Measurements from ENCODE around the gene URI1. TPM values are rescaled to one million over a fixed set of nuclear protein-coding genes. Genes with fewer than 3 reads are reported as not detected.
"Not testable (repeated sequence)": the region's sequence is repeated elsewhere in the genome, so short reads cannot be mapped to it uniquely, and the experiment has no call there.

Gene URI1
- total and polyA plus RNA-seq, 7 donors: 20.8 to 69.2 (median 54.6) TPM

- peaks cover 0 to 45% (median 35%) of the 10 kb centered on the region in 4 donors for H3K4me1 ChIP-seq
- no peaks in the 10 kb centered on the region for H3K9me3 ChIP-seq
- TF ChIP-seq, protein P1, sequence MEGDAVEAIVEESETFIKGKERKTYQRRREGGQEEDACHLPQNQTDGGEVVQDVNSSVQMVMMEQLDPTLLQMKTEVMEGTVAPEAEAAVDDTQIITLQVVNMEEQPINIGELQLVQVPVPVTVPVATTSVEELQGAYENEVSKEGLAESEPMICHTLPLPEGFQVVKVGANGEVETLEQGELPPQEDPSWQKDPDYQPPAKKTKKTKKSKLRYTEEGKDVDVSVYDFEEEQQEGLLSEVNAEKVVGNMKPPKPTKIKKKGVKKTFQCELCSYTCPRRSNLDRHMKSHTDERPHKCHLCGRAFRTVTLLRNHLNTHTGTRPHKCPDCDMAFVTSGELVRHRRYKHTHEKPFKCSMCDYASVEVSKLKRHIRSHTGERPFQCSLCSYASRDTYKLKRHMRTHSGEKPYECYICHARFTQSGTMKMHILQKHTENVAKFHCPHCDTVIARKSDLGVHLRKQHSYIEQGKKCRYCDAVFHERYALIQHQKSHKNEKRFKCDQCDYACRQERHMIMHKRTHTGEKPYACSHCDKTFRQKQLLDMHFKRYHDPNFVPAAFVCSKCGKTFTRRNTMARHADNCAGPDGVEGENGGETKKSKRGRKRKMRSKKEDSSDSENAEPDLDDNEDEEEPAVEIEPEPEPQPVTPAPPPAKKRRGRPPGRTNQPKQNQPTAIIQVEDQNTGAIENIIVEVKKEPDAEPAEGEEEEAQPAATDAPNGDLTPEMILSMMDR (IDR thresholded peaks at IDR 0.05): no peak
- no peak overlapping the region for H3K4me3 ChIP-seq
- no peaks in the 10 kb centered on the region for H3K27me3 ChIP-seq
- H3K27ac ChIP-seq: no peak overlapping the region
- WGBS, 2 donors: 87 to 91% methylated on average over 2 of the region's 2 CpGs
- intact Hi-C loops (cut with DNase I): no loop called here
- no peaks in the 10 kb centered on the region for H3K36me3 ChIP-seq
- DNase-seq: no peak
Observed at GRCh38 chr19:29946645-29947044, 4.6 kb downstream of the URI1 start.

GRCh38 chr19:29947871-29948270 is 5.8 kb downstream of the URI1 start:
- intact Hi-C loops (cut with DNase I): no loop called here
- Histone ChIP-seq H3K4me1 (peaks cover 0 to 47% (median 32%) of the 10 kb centered on the region in 4 donors), H3K9me3 (no peaks in the 10 kb centered on the region), H3K36me3 (no peaks in the 10 kb centered on the region), H3K27ac (no peak overlapping the region), H3K27me3 (no peaks in the 10 kb centered on the region), H3K4me3 (no peak overlapping the region)
- no peak for DNase-seq
- 91% methylated on average over 2 of the region's 2 CpGs for WGBS, 2 donors
- TF ChIP-seq, protein P1 (IDR thresholded peaks at IDR 0.05): no peak
- TF ChIP-seq POLR2AphosphoS5 (IDR thresholded peaks at IDR 0.05) (no peak), EP300 (IDR thresholded peaks at IDR 0.05) (no peak), POLR2A (IDR thresholded peaks at IDR 0.05) (no peak)

GRCh38 chr19:29948759-29949470 is 6.9 kb downstream of the URI1 start:
- DNase-seq; H3K4me3 ChIP-seq; H3K27ac ChIP-seq; intact Hi-C loops (cut with DNase I); H3K27me3 ChIP-seq; H3K36me3 ChIP-seq; H3K9me3 ChIP-seq: not testable (repeated sequence)
- WGBS, 2 donors: 94 to 95% methylated on average over 57 of the region's 57 CpGs
- peaks cover 0 to 37% (median 22%) of the 10 kb centered on the region in 4 donors for H3K4me1 ChIP-seq

DNA sequence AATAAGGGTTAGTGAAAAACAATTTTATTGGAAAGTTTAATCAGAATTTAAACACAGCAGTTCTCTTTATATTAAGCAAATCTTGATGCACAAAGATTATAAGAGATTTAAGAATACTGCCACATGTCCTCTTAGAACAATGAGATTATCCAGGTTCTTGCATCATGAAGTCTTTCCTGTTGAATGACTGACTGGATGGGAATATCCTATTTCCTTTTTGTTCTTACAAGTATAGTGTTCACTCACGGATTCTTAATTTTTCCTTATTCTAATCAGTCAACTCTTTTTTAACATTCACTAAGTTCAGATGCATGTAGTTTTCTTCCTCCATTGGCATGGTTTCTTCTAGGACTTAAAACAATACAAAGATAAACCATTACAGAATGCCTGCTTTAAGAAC is 10.1 kb downstream of the URI1 start:
- no peak overlapping the region for H3K27ac ChIP-seq
- WGBS, 2 donors: 88 to 94% methylated on average over 1 of the region's 1 CpG
- peaks cover 0 to 9% (median 1%) of the 10 kb centered on the region in 4 donors for H3K4me1 ChIP-seq
- no peak for DNase-seq
- H3K4me3 ChIP-seq: no peak overlapping the region
- intact Hi-C loops (cut with DNase I): no loop called here
- no peaks in the 10 kb centered on the region for H3K36me3 ChIP-seq
- H3K9me3 ChIP-seq: peaks cover 0 to 3% (median 0%) of the 10 kb centered on the region in 4 donors
- no peaks in the 10 kb centered on the region for H3K27me3 ChIP-seq
- TF ChIP-seq POLR2A (IDR thresholded peaks at IDR 0.05): no peak
- TF ChIP-seq EP300 (IDR thresholded peaks at IDR 0.05): no peak
- no peak for TF ChIP-seq POLR2AphosphoS5 (IDR thresholded peaks at IDR 0.05)
- TF ChIP-seq, protein P1 (IDR thresholded peaks at IDR 0.05): no peak

GRCh38 chr19:29952646-29953045 is 10.6 kb downstream of the URI1 start:
- intact Hi-C loops (cut with DNase I): no loop called here
- H3K36me3 ChIP-seq: no peaks in the 10 kb centered on the region
- TF ChIP-seq POLR2A (IDR thresholded peaks at IDR 0.05): no peak
- TF ChIP-seq, protein P1 (IDR thresholded peaks at IDR 0.05): no peak
- no peak for TF ChIP-seq EP300 (IDR thresholded peaks at IDR 0.05)
- no peak for TF ChIP-seq POLR2AphosphoS5 (IDR thresholded peaks at IDR 0.05)
- peaks cover 0 to 5% (median 0%) of the 10 kb centered on the region in 4 donors for H3K4me1 ChIP-seq
- no peak overlapping the region for H3K27ac ChIP-seq
- peaks cover 0 to 3% (median 0%) of the 10 kb centered on the region in 4 donors for H3K9me3 ChIP-seq
- no peaks in the 10 kb centered on the region for H3K27me3 ChIP-seq
- 68% methylated on average over 4 of the region's 4 CpGs for WGBS, 2 donors
- no peak for DNase-seq
- no peak overlapping the region for H3K4me3 ChIP-seq

Measured in sigmoid colon (tissue), 7 donors.